ENCODE measurements around the gene EHMT1. TPM values are rescaled to one million over a fixed set of nuclear protein-coding genes. Genes with fewer than 3 reads are reported as not detected.

Gene EHMT1
- total RNA-seq, 2 donors from 2014 or later = 56.2 to 97.9 TPM

DNA sequence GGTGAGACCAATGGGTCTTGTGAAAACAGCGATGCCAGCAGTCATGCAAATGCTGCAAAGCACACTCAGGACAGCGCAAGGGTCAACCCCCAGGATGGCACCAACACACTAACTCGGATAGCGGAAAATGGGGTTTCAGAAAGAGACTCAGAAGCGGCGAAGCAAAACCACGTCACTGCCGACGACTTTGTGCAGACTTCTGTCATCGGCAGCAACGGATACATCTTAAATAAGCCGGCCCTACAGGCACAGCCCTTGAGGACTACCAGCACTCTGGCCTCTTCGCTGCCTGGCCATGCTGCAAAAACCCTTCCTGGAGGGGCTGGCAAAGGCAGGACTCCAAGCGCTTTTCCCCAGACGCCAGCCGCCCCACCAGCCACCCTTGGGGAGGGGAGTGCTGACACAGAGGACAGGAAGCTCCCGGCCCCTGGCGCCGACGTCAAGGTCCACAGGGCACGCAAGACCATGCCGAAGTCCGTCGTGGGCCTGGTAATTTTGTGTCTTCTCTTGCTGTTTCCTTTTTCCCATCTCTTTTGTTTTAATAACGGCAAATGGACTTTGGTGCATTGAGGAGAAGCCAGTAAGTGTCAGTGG lies 98.0 kb downstream of the EHMT1 start:
- Histone ChIP-seq H3K4me3 (no peak overlapping the region), H3K36me3 (no peaks in the 10 kb centered on the region), H3K9me3 (no peaks in the 10 kb centered on the region), H3K27me3 (no peaks in the 10 kb centered on the region), H3K9ac (ENCODE audit: low read depth in 2 of 2, low read length in 2 of 2) (no peak overlapping the region), H3K4me1 (no peaks in the 10 kb centered on the region), H3K27ac (no peak overlapping the region)
- DNase-seq = no peak
- intact Hi-C loops (cut with DNase I) = no loop called here
- TF ChIP-seq, protein P1, sequence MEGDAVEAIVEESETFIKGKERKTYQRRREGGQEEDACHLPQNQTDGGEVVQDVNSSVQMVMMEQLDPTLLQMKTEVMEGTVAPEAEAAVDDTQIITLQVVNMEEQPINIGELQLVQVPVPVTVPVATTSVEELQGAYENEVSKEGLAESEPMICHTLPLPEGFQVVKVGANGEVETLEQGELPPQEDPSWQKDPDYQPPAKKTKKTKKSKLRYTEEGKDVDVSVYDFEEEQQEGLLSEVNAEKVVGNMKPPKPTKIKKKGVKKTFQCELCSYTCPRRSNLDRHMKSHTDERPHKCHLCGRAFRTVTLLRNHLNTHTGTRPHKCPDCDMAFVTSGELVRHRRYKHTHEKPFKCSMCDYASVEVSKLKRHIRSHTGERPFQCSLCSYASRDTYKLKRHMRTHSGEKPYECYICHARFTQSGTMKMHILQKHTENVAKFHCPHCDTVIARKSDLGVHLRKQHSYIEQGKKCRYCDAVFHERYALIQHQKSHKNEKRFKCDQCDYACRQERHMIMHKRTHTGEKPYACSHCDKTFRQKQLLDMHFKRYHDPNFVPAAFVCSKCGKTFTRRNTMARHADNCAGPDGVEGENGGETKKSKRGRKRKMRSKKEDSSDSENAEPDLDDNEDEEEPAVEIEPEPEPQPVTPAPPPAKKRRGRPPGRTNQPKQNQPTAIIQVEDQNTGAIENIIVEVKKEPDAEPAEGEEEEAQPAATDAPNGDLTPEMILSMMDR (IDR thresholded peaks at IDR 0.05) = no peak

DNA sequence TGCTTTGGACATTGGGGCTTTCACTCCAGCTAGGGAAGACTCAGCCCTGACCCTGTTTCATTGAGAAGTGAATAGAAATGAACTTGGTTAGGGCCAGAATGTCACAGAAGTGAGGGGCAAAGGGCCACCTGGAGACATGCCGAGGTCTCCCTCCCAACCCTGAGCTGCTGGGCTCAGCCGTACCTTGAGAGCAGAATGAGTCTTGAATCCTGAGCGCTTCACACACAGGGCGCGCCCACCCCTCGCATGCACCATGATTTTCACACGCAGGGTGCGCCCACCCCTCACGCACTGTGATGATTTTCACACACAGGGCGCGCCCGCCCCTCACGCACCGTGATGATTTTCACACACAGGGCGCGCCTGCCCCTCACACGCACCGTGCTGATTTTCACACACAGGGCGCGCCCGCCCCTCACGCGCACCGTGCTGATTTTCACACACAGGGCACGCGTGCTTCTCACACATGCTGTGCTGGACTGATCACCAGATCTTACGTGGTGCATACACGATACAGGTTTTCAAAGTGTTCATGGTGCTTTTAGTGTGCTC lies 99.0 kb downstream of the EHMT1 start:
- Histone ChIP-seq H3K4me3 (no peak overlapping the region), H3K4me1 (no peaks in the 10 kb centered on the region), H3K9ac (ENCODE audit: low read depth in 2 of 2, low read length in 2 of 2) (no peak overlapping the region), H3K27me3 (no peaks in the 10 kb centered on the region), H3K36me3 (no peaks in the 10 kb centered on the region), H3K27ac (no peak overlapping the region), H3K9me3 (no peaks in the 10 kb centered on the region)
- intact Hi-C loops (cut with DNase I) = no loop called here
- DNase-seq = no peak
- TF ChIP-seq, protein P1 (IDR thresholded peaks at IDR 0.05) = no peak

DNA sequence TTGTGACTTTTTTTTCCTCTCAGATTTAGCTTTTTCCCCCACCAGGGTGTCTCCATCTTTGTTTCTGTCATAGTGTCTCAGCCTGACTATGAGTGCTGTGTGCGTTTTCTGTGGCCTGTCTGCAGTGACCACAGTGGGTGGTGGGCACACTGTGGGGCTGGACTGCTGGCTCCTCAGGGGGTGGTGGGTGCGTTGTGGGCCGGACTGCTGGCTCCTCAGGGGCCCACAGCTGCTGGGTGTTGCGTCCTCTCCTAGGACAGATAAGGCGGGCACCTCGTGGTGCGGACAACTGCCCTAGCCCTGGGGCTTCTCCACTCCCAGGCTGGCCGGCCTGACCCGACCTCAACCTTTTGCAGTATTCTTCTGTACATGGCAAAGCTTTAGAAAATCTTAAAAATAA lies 100.4 kb downstream of the EHMT1 start:
- H3K4me3 ChIP-seq = no peak overlapping the region
- intact Hi-C loops (cut with DNase I) = no loop called here
- TF ChIP-seq, protein P1 (IDR thresholded peaks at IDR 0.05) = no peak
- H3K9ac ChIP-seq (ENCODE audit: low read depth in 2 of 2, low read length in 2 of 2) = no peak overlapping the region
- H3K9me3 ChIP-seq = no peaks in the 10 kb centered on the region
- DNase-seq = no peak
- H3K27me3 ChIP-seq = no peaks in the 10 kb centered on the region
- H3K36me3 ChIP-seq = no peaks in the 10 kb centered on the region
- no peak overlapping the region for H3K27ac ChIP-seq
- H3K4me1 ChIP-seq = no peaks in the 10 kb centered on the region

DNA sequence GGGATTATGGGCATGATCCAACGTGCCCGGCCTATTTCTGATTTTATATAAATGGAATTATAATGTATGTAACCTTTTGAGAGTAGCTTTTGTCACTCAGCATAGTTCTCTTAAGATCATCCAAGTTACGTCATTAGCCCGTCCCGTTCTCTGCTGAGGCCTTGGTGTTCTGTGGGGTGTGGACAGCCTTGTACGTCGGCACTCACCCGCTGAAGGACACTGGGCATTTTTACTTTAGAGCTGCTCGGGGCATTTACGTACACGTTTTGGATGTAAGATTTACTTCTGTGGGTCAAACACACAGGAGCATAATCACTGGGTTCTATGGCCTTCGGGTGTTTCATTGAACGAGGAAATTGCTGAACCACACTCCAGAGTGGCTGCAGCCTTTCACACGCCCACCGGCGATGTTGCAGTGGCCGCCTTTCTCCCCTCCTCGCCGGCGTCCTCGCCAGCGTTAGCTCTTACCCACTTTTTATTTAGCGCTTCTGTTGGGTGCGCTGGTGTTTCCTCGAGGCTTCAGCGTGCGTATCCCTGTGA lies 101.8 kb downstream of the EHMT1 start:
- Histone ChIP-seq H3K36me3 (no peaks in the 10 kb centered on the region), H3K4me1 (no peaks in the 10 kb centered on the region), H3K27ac (no peak overlapping the region), H3K4me3 (no peak overlapping the region), H3K9ac (ENCODE audit: low read depth in 2 of 2, low read length in 2 of 2) (no peak overlapping the region), H3K27me3 (no peaks in the 10 kb centered on the region), H3K9me3 (no peaks in the 10 kb centered on the region)
- intact Hi-C loops (cut with DNase I) = no loop called here
- TF ChIP-seq, protein P1 (IDR thresholded peaks at IDR 0.05) = no peak
- no peak for DNase-seq

DNA sequence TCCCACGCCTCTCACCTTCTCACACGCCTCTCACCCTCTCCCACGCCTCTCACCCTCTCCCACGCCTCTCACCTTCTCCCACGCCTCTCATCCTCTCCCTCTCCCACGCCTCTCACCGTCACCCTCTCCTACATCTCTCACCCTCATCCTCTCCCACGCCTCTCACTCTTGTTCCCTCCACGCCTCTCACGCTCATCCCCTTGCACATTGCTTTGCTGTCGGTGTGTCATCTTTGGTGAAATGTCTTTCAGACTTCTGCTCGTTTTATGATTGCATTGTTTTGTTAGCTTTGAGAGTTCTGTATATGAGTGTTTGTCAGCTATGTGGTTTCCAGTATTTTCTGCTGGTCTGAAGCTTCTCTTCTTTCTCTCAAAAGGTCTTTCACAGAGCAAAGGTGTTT lies 102.7 kb downstream of the EHMT1 start:
- TF ChIP-seq, protein P1 (IDR thresholded peaks at IDR 0.05) = no peak
- H3K4me3 ChIP-seq = no peak overlapping the region
- DNase-seq = no peak
- no peaks in the 10 kb centered on the region for H3K9me3 ChIP-seq
- H3K36me3 ChIP-seq = no peaks in the 10 kb centered on the region
- no peaks in the 10 kb centered on the region for H3K27me3 ChIP-seq
- intact Hi-C loops (cut with DNase I) = no loop called here
- H3K9ac ChIP-seq (ENCODE audit: low read depth in 2 of 2, low read length in 2 of 2) = no peak overlapping the region
- H3K4me1 ChIP-seq = no peaks in the 10 kb centered on the region
- H3K27ac ChIP-seq = no peak overlapping the region

Data from colonic mucosa (tissue), 4 donors.